SK-N-SH (cell line): ENCODE measurements around the gene CIT.

Source experiments
- POLR2AphosphoS5 ChIP-seq: IDR thresholded peaks from 2 replicates; pipeline ENCODE4 v1.6.1; 2012; ENCODE audit warnings: low read depth, low read length
- TEAD4 ChIP-seq: IDR thresholded peaks from 2 replicates; pipeline ENCODE4 v1.4.0; 2012; ENCODE audit warnings: mild to moderate bottlenecking, borderline replicate concordance; ENCODE audit not compliant: insufficient read depth
- USF2 ChIP-seq: fragments of 150-350 bp; IDR thresholded peaks from 2 replicates; pipeline ENCODE4 v1.6.1; 2017; ENCODE audit warnings: antibody characterized with exemption, low read length, low read depth, borderline replicate concordance

GRCh38 chr12:119835068-119835467 is 42.1 kb downstream of the CIT start:
- TF ChIP-seq TEAD4, result no peak
- TF ChIP-seq USF2, result no peak
- TF ChIP-seq POLR2AphosphoS5, result no peak
